B cell (primary cell): ENCODE data around the gene NBEA. TPM values are rescaled to one million over a fixed set of nuclear protein-coding genes. Genes with fewer than 3 reads are reported as not detected.

Experiments used
- ATAC-seq: fragments of 200-7000 bp; cut with Tn5 transposase; one replicate; pipeline ENCODE4 v1.10.0; 2021; ENCODE audit warnings: low read depth, mild to moderate bottlenecking, moderate number of reproducible peaks, moderate library complexity
- CTCF ChIA-PET: fragments of 350-600 bp; sonication (Branson Sonifier 250); formaldehyde crosslinking; loops from one replicate; lab custom pipeline; 2021; ENCODE audit warnings: antibody characterized with exemption, inconsistent platforms; lab: Charles Lee
- POLR2A ChIA-PET: fragments of 350-600 bp; sonication (Branson Sonifier 250); formaldehyde crosslinking; loops from one replicate; lab custom pipeline; 2021; ENCODE audit warnings: antibody characterized with exemption; lab: Charles Lee
- DNase-seq: peaks from one replicate; pipeline ENCODE4 v3.0.0; 2013
- H2AFZ ChIP-seq: 2 replicates; pipeline ENCODE4 v1.6.1; 2012; ENCODE audit warnings: mild to moderate bottlenecking, low read depth, low read length; ENCODE audit not compliant: insufficient read depth, poor library complexity, severe bottlenecking
- H3K27ac ChIP-seq, 2 donors: 1 replicate in 1 of 2; 2 replicates in 1 of 2; pipeline ENCODE4 v1.5.1; 2012 to 2013; ENCODE audit warnings: low read length in 2 of 2, mild to moderate bottlenecking in 2 of 2, moderate library complexity in 1 of 2
- H3K27me3 ChIP-seq, 4 experiments: fragments of 200-600 bp in 1 of 4; sonication (generic) in 1 of 4; replicated peaks in 1 of 4; 1 replicate in 2 of 4; 2 replicates in 2 of 4; pipeline versions ENCODE4 v1.6.1 to v1.7.0; 2013 to 2016; ENCODE audit warnings: low read length in 3 of 4, mild to moderate bottlenecking in 2 of 4, mixed read lengths in 1 of 4, moderate library complexity in 1 of 4; ENCODE audit not compliant: insufficient read depth in 4 of 4, control insufficient read depth in 3 of 4; ENCODE audit errors: control extremely low read depth in 1 of 4
- H3K36me3 ChIP-seq, 2 experiments: replicated peaks in 1 of 2; 1 replicate in 1 of 2; 2 replicates in 1 of 2; pipeline versions ENCODE4 v1.6.1 to v1.7.1; 2013; ENCODE audit warnings: low read length in 1 of 2; ENCODE audit not compliant: insufficient read depth in 2 of 2, control insufficient read depth in 1 of 2; ENCODE audit errors: control extremely low read depth in 1 of 2, extremely low read depth in 1 of 2
- H3K4me1 ChIP-seq, 2 donors: fragments of 200-600 bp in 1 of 2; sonication (generic) in 1 of 2; 1 replicate in 1 of 2; 2 replicates in 1 of 2; pipeline versions ENCODE4 v1.5.1 to v1.6.1; 2013 to 2017; ENCODE audit warnings: low read length in 2 of 2; ENCODE audit not compliant: control insufficient read depth in 2 of 2, insufficient read depth in 2 of 2
- H3K4me2 ChIP-seq: replicated peaks from 2 replicates; pipeline ENCODE3; 2012; ENCODE audit warnings: mild to moderate bottlenecking, low read depth, low read length; ENCODE audit not compliant: poor library complexity, severe bottlenecking
- H3K4me3 ChIP-seq, 5 experiments: fragments of 200-600 bp in 1 of 5; sonication (generic) in 1 of 5; 1 replicate in 3 of 5; 2 replicates in 2 of 5; pipeline versions ENCODE4 v1.5.1 to v1.7.0; 2011 to 2016; ENCODE audit warnings: low read length in 4 of 5, mild to moderate bottlenecking in 4 of 5, low read depth in 2 of 5, control low read depth in 1 of 5, moderate library complexity in 1 of 5; ENCODE audit not compliant: insufficient read depth in 1 of 5; ENCODE audit errors: control extremely low read depth in 1 of 5, extremely low read depth in 1 of 5
- H3K79me2 ChIP-seq: fragments of 200-600 bp; sonication (generic); one replicate; pipeline ENCODE4 v1.6.0; 2016; ENCODE audit warnings: low read length; ENCODE audit not compliant: control insufficient read depth, insufficient read depth
- H3K9ac ChIP-seq: fragments of 200-600 bp; sonication (generic); 2 replicates; pipeline ENCODE4 v1.6.1; 2017; ENCODE audit warnings: mild to moderate bottlenecking, low read length, moderate library complexity
- H3K9me3 ChIP-seq, 3 donors: one replicate each; pipeline versions ENCODE4 v1.6.1 to v1.7.1; 2013; ENCODE audit warnings: low read length in 2 of 3; ENCODE audit not compliant: control insufficient read depth in 2 of 3, insufficient read depth in 1 of 3; ENCODE audit errors: control extremely low read depth in 1 of 3
- H4K20me1 ChIP-seq: 2 replicates; pipeline ENCODE4 v1.6.0; 2012; ENCODE audit warnings: mild to moderate bottlenecking, low read length; ENCODE audit not compliant: insufficient read depth, control insufficient read depth, poor library complexity, severe bottlenecking
- H3K27ac Mint-ChIP-seq: one replicate; pipeline ENCODE4 v1.8.0; 2021; ENCODE audit warnings: mixed read lengths
- H3K27me3 Mint-ChIP-seq: one replicate; pipeline ENCODE4 v1.8.0; 2021; ENCODE audit warnings: mixed read lengths
- H3K4me1 Mint-ChIP-seq: one replicate; pipeline ENCODE4 v1.8.0; 2021; ENCODE audit warnings: mixed read lengths
- H3K4me3 Mint-ChIP-seq: one replicate; pipeline ENCODE4 v1.8.0; 2021; ENCODE audit warnings: mixed read lengths
- H3K9me3 Mint-ChIP-seq: one replicate; pipeline ENCODE4 v1.8.0; 2022; ENCODE audit warnings: mixed read lengths; ENCODE audit not compliant: insufficient read depth
- EZH2 ChIP-seq: IDR thresholded peaks from 2 replicates; pipeline ENCODE4 v1.6.1; 2012; ENCODE audit warnings: borderline replicate concordance, low read depth, mild to moderate bottlenecking, moderate library complexity, low read length; ENCODE audit not compliant: insufficient read depth, poor library complexity, severe bottlenecking
- WGBS: methylation state at CpG from one replicate; pipeline ENCODE4 v1.1.5; 2013; ENCODE audit warnings: missing lambda C conversion rate; ENCODE audit not compliant: insufficient coverage; 5-methylcytosine and 5-hydroxymethylcytosine counted together
- intact Hi-C: fragments of 100-400 bp; cut with micrococcal nuclease; formaldehyde crosslinking; loops from one replicate; pipeline ENCODE4 v1.10.0; 2022
- polyA plus RNA-seq: library from polyadenylated mRNA; depleted of rRNA; stranded (reverse); fragments of >200 nt; gene quantifications from 2 replicates; pipeline ENCODE4 v1.2.3, GENCODE V29; 2012
- total RNA-seq, 2 donors: library from RNA; stranded (reverse); fragments of 120-200 nt in 1 of 2; gene quantifications; 1 replicate in 1 of 2; 2 replicates in 1 of 2; pipeline versions ENCODE4 v1.2.3 to v1.2.4, GENCODE V29; 2013 to 2022
- TF ChIP-seq, protein P1 (sequence below): fragments of 200-600 bp; IDR thresholded peaks from one replicate; pipeline ENCODE4 v1.8.0; 2022; ENCODE audit warnings: antibody characterized with exemption, mild to moderate bottlenecking

Gene NBEA
- total and polyA plus RNA-seq, 2 donors (not counting 1 experiment from before 2014, with no cell fraction given), result 1.5 to 10.7 TPM

DNA sequence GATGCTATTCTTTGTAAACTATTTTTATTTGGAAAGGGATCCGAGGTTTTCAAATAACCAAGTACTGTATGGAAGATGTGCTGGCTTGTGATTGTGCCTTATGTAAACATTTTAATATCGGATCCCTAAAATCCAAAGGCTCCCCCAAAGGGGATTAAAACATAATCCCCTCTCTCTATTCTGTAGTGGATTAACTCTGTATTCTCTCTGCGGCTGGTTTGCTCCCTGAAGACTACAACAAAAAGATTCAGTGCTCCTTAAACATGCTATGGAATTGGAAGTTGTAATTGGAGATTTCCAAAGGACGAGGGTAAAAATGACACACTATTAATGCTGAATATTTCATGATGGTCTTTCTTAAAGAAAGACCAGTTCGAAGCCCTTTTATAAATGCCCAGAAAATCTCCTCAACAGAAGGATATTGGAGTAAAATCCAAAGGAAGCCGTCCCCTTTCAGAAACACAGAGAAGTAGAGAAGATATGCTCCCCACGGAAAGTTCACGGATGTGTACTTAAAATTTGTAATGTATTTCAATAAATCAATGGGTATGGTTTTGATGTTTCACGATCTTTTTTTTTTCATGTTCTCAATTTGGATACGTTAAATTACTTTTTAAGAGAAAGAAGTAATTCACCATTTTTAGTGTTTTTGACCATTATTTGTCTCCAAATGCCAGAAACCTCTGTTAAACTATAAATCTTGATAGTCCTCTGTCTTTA, 527.9 kb downstream of the NBEA start:
- Mint-ChIP-seq H3K27ac (no peak overlapping the region), H3K27me3 (peaks cover 55% of the 10 kb centered on the region), H3K9me3 (peaks cover 2% of the 10 kb centered on the region), H3K4me1 (peaks cover 7% of the 10 kb centered on the region), H3K4me3 (no peak overlapping the region)
- no peak overlapping the region for H3K9ac ChIP-seq
- DNase-seq (no peak), ATAC-seq (no peak)
- H3K27me3 ChIP-seq, result peaks cover 3 to 54% (median 44%) of the 10 kb centered on the region in 4 experiments
- H3K27ac ChIP-seq, result no peak overlapping the region
- no peak overlapping the region for H2AFZ ChIP-seq
- WGBS, result no CpG with 5 or more reads among the region's 10 CpGs
- H3K36me3 ChIP-seq, result no peaks in the 10 kb centered on the region
- no peaks in the 10 kb centered on the region for H3K79me2 ChIP-seq
- POLR2A ChIA-PET, result no interaction called here
- H3K4me2 ChIP-seq, result peak overlapping the region; percentile 26
- H3K9me3 ChIP-seq, result peaks cover 1 to 23% (median 10%) of the 10 kb centered on the region in 3 donors
- H4K20me1 ChIP-seq, result no peaks in the 10 kb centered on the region
- CTCF ChIA-PET, result no interaction called here
- intact Hi-C loops, result no loop called here
- no peak overlapping the region for H3K4me3 ChIP-seq
- H3K4me1 ChIP-seq, result peaks cover 8 to 30% of the 10 kb centered on the region in 2 donors
- TF ChIP-seq EZH2, result no peak
- TF ChIP-seq, protein P1, sequence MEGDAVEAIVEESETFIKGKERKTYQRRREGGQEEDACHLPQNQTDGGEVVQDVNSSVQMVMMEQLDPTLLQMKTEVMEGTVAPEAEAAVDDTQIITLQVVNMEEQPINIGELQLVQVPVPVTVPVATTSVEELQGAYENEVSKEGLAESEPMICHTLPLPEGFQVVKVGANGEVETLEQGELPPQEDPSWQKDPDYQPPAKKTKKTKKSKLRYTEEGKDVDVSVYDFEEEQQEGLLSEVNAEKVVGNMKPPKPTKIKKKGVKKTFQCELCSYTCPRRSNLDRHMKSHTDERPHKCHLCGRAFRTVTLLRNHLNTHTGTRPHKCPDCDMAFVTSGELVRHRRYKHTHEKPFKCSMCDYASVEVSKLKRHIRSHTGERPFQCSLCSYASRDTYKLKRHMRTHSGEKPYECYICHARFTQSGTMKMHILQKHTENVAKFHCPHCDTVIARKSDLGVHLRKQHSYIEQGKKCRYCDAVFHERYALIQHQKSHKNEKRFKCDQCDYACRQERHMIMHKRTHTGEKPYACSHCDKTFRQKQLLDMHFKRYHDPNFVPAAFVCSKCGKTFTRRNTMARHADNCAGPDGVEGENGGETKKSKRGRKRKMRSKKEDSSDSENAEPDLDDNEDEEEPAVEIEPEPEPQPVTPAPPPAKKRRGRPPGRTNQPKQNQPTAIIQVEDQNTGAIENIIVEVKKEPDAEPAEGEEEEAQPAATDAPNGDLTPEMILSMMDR, result no peak
